SH-SY5Y (cell line): ENCODE measurements around the gene TEX52.

ENCODE experiments used
- GATA2 ChIP-seq: IDR thresholded peaks from 2 replicates; pipeline ENCODE4 v1.6.1; 2011; ENCODE audit warnings: mild to moderate bottlenecking, low read depth, low read length
- GATA3 ChIP-seq: IDR thresholded peaks from 2 replicates; pipeline ENCODE4 v1.6.1; 2011; ENCODE audit warnings: low read depth, mild to moderate bottlenecking, low read length, moderate library complexity

DNA sequence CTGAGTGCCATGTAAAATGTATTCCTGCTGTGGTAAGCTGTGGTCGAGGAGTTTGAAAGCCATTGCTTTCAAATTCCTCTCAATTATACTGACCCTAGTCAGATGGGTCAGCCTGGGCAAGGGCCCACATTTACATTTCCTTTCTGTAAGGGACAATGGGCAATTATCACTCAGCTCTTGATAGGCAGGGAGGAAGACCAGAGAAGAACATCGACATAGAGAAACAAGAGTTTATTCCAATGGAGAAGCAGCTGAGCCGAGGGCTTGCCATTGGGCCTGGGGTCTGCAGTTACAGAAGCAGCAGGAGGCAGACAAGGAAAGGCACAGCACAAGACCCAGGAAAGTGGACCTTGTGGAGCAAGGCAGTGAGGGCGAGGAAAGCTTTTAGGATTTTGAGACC, 31.7 kb downstream of the TEX52 start:
- no peak for TF ChIP-seq GATA2
- TF ChIP-seq GATA3: no peak
